NCI-H526 (cell line): ENCODE measurements around the gene ALG6.

Experiments
- DNase-seq, 2 experiments: peaks; one replicate each; lab custom pipeline; 2025; lab: John Stamatoyannopoulos, UW

The ALG6 gene

DNA sequence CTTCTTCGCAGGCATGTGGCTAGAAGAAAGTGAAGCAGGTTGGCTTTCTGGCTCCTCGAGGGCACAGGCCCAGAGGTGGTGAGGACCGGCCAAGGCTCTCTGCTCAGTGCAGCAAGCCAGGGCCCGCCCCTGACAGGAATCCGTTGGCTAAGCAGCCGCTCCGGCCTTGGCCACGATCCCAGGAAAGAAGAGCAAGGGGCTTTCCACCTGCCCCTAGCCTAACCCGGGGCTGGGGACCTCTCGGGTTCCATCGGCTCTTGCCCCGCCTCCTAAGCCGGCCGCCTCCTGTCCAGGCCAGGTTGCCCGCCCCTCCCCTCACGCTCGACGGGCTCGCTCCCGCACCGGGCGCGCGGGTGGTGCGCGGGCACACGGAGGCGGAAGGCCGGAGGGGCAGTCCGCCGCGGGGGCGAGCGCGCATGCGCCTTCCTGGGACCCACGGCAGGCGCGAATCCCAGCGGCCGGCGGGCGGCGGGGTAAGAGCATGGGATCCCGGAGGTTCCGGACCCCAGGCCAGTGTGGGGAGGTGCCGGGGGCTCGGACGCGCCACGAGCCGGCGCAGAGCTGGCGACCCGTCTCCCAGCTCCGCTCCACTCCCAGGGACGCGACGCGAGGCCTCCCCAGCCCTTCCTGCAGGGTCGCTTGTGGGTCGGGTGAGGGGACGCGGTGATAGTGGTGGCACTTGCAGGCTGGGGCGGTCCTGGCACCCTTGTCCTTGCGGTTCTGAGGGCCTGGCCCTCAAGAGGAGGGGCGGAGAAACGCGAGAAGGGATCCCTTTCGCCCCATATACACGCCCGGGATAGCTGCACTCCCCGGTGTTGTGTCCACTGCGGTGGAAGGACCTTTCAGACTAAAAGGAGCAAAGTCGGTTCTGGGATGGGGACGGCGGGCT lies at the start of gene ALG6:
Gene ALG6 (plus strand): TSS at position 413 of the 889 bp plus-strand sequence. CDS start 3,351 bp downstream, outside the sequence.
- peak; percentile 73 to 96 for DNase-seq

DNA sequence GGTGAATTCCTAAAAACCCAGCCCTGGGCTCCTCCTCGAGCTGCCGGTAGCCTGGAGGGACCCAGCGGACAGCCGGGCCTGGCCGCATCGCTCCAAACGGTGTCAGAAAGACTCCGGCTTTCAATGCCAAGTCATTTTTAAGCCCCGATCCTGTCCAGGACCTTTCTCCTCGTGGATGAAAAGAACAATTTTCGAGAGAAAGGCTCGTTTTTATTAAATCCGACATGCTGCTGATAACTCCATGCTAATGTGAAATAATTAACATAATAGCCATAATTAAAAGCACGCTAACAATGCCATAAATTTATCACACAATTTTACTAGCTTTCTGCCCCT lies 49.6 kb upstream of the ALG6 start:
- peak in 1 of 2 experiments; percentile 74 for DNase-seq

- DNase-seq, result no peak
Measured at GRCh38 chr1:63318201-63318979, 49.0 kb upstream of the ALG6 start.

DNA sequence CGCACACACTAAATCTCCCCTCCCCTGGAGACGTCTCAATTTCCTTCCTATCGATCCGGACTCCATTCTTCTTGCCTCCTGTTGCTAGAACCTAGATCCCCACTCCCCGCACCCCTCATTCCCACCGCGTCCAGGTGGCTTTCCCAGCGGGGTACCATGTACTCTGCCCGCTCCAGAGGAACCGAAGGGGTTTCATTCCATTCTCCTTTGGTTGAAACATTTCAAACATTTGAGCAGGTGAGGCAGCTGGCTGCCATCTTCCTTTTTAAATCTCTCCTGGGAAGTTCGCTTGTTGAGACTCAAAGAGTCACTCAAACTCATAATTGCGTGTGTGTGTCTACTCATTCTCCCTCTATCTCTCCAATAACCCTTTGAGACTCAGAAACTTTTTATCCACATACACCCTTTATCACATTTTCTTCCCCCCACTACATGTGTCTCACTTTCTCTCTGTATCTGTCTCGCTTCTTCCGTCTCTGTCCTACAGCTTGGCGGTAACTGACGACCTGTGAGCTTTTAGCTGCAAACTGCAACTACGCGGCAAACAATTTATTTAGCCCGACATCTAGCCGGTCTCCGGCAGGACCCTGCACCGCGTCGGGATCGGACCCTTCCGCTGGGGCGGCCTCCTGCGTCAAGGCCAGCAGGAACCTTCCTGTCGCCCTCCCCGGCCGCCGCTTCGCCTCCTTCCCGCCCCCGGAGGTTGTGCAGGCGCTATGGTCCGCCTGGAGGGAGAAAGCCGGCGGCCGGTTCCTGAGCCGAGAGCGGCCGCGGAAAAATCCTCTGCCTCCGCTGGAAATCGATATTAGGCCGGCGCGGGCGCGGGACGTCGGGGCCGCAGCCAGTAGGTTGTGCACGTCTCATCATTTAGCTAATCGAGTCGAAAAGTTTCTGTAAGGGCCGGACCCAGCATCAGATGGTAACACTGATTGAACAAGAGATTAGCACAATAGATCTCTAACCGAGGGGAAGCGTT lies 48.1 kb upstream of the ALG6 start:
- no peak for DNase-seq

DNA sequence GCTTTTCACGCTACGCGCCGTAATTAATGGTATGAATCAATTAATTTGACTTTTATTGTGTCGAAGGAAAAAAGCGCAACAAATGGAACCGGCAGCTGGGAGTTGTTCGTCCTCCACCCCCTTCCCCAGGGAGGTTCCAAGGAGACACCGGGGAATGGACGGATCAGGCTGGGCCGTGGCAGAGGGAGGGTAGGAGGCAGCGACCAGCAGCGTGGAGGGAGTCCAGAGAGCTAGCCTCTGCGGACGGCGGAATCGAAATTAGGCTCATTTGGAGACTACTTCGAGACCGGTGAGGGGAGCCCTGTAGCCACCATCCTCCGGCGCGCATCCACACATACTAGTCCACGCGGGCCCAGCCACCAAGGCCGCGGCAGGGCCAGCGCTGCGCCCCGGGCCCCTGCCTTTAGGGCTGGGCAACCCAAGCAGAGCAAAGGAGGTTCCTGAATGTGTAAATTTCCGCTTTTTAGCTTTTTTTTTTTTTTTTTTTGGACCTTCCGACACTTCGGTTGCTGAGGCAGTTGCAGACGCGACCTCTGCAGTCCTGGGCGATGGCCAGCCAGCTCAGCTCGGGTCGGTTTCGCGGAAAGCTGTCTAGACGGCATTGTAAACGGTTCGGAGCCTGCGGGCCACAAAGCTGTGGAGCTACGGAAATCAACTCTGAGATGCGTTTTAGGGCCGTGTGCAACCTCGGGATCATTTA lies 47.3 kb upstream of the ALG6 start:
- no peak for DNase-seq

DNA sequence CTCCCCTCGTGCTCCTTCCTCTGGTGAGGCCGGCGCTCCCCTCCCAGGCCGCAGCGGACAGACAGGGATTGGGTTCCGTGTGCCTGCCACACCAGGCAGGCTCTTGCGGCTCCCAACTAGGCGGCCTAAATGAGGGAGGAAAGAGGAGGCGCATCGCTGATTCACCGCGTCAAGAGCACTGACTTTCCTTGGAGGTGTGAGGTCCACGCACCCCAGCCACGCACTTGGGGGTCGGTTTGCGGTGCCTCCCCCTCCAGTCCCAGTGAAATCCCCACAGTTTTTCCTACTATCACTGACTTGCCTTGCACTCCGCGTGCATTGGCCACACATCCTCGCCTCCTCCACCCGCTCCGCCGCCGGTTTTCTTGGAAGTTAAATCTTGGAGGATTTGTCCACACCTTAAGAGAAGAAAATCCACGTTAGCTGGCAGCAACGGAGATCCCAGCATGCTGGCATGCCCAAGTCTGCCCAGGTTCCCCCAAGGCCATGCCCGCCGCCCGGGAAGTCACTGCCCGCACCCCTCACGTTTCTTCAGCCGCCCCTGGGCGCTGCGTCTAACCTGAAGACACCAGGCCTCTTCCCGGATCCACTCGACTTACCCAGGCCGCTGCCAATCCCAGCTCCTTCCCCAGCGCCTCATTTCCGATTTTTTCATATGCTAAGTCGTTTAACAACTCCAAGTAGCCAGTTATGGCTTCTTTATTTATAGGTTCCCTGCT lies 46.2 kb upstream of the ALG6 start:
- no peak for DNase-seq

- no peak for DNase-seq
Measured at GRCh38 chr1:63321785-63322113, 45.7 kb upstream of the ALG6 start.

DNA sequence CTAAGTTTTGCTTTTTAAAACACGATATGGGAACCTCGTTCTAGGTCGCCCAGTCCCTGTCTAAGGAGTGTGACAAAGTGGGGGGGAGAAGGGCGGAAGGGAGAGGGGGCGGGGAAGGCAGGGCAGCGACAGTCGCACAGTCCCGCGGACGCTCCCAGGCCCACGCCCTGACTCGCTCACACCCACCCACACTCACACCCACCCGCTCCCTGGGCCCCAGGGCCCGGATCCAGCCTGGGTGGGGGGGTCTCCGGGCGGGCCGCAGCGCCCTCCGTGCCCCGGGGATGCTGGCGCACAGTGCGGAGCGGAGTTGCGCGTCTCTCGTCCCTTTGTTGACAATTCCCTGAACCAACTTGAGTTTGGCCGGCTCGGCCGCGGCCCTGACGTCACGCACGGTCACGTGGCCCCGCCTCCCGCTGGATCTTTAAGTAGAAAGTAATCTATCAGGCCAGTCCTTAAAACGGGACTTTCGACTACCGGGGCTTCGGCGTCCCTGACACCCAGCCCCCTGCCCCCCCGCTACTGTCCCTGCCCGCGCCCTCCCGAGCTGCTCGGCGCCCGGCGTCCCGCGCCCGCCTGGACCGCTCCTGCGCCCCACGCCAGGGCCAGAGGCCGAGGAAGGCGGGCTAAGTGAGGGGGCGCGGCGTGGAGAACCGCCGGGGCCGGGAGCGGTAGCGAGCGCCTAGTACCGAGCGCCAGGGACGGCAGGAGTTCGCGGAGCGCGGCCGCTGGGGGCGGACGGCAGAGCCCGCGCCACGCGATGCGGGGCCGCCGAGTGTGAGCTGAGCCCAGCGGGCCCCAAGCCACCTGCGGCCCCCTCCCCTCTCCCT lies 45.1 kb upstream of the ALG6 start, which contains the start of gene FOXD3:
Gene FOXD3 (plus strand): TSS at position 454 of the 830 bp plus-strand sequence. CDS start 492 bp downstream, outside the sequence.
- peak in 1 of 2 experiments; percentile 75 for DNase-seq

- peak; percentile 53 to 84 for DNase-seq
Measured at GRCh38 chr1:63322944-63323864, 44.2 kb upstream of the ALG6 start.

GRCh38 chr1:63323865-63324778 lies 43.3 kb upstream of the ALG6 start:
- DNase-seq, result peak in 1 of 2 experiments; percentile 84

GRCh38 chr1:63324779-63325119 lies 42.7 kb upstream of the ALG6 start:
- DNase-seq, result no peak

DNA sequence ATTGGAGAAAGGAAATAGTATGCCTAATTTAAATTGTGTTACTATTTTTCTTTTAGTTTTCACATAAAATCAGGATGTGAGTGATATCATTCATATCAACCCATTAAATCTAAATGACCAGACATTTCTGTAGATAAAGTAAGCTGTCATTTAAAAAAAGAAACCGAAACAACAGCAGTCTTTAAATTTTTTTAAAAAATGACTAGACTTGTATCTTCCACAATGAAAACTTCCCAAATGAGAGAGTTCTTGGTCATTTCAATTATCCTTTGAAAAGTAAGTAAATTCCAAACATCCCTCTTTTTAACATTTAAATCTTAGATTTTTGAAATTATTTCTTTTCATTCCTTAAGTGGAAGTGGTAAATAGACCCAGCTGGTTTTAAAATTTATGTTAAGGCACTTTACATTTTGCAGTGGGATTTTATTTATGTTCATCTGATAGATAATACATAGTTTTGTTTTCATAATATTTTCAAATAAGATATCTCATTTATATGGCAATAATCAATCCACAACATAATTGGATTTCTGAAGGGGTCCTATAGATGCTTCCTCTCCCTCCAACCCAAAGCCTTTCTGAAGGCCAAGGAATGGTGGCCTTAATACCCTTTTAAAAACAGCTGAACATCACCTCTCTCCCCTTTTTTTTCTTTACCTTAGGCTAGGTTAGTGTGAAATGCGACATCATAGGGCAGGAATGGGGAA lies 42.0 kb upstream of the ALG6 start:
- DNase-seq, result no peak

DNA sequence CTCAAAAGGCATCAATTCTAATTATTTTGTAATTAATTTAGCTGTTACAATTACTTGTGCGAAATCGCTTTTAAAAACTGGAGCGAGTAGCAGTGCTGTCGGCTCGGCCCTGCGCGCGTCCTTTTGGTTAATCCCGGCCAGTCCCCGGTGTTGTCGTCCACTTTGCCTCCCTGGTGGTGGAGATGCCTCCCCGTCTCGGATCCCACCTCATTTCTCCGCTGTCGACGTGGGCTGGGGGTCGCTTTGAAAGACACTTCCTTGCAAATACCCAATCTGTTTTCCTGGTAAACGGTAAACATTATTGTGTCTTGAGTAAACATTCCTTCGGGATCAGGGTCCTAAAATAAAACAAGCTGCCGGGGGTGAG lies 41.3 kb upstream of the ALG6 start:
- DNase-seq, result peak in 1 of 2 experiments; percentile 44

- peak; percentile 30 to 73 for DNase-seq
Measured at GRCh38 chr1:63326473-63327380, 40.7 kb upstream of the ALG6 start.

DNA sequence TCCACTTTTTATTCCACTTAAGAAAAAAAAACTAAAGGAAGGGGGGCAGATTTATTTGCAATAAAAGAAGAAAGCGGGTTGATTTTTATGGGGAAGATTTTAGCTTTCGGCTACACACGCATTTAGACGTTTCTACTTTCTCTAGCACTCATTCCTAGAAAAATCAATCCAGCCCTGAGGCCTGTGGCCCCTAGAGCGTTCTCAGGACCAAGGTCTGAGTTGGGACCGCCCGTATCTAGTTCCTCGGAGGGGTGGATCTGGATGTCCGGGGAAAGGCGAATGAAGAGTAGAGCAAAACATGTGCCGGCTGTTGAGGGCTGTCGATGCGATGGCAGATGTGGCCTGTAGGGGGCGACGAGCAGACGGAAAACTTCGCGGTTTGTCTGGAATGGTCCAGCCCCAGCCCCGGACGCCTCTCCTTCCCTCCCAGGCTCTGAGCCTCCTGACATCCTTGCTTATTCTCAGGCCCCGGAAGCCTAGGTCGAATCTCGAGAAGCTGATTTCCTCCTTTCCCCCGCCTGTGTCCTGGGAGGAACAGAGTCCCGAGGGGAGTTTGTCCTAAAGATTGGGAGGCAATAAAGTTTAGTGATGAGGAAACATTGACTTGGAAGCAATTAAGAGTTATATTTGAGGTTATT lies 39.9 kb upstream of the ALG6 start:
- DNase-seq, result peak; percentile 54 to 88
